Measurements from ENCODE around the gene NFKBIE. TPM values are rescaled to one million over a fixed set of nuclear protein-coding genes. Genes with fewer than 3 reads are reported as not detected.

NFKBIE gene
- total RNA-seq, 3 donors from 2014 or later: 4.0 to 25.9 (median 14.4) TPM

DNA sequence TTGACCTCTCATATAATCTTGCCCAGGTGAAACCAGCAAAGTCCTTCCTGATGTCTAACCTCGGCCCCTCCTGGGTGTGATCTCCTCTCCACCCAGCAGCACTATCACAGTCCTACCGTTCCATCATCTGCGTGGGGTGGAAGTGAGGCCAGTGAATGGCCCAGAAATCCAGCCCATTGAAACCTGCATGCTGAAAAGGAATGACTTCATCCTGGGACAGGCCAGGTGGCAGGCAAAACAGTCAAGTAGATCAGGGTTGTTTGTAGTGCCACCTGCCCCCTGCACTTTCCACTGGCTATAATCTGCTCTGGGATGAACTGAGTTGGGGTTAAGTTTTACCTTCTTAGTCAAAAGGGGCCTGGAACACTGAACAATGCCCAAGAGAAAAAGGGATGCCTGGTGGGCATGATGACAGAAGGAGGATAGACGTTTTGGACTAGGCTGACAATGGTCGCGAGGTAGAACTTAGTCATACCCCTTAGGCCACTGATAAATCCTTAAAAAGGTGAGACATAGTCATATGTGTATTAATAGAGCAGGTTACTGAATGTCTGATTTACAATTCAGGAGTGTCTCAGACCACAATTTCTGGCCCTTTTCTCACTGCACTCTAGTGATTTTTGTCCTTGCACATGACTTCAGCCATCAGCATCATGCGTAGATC lies 26.5 kb downstream of the NFKBIE start:
- Histone ChIP-seq H3K9me3 (no peaks in the 10 kb centered on the region), H3K4me3 (no peak overlapping the region), H3K36me3 (no peaks in the 10 kb centered on the region), H3K4me1 (peaks cover 3 to 22% of the 10 kb centered on the region in 2 donors), H3K27me3 (no peaks in the 10 kb centered on the region), H3K27ac (peak overlapping the region; percentile 99)
- TF ChIP-seq POLR2AphosphoS5 (IDR thresholded peaks at IDR 0.05): no peak
- no peak for TF ChIP-seq POLR2A (IDR thresholded peaks at IDR 0.05)
- TF ChIP-seq, protein P1, sequence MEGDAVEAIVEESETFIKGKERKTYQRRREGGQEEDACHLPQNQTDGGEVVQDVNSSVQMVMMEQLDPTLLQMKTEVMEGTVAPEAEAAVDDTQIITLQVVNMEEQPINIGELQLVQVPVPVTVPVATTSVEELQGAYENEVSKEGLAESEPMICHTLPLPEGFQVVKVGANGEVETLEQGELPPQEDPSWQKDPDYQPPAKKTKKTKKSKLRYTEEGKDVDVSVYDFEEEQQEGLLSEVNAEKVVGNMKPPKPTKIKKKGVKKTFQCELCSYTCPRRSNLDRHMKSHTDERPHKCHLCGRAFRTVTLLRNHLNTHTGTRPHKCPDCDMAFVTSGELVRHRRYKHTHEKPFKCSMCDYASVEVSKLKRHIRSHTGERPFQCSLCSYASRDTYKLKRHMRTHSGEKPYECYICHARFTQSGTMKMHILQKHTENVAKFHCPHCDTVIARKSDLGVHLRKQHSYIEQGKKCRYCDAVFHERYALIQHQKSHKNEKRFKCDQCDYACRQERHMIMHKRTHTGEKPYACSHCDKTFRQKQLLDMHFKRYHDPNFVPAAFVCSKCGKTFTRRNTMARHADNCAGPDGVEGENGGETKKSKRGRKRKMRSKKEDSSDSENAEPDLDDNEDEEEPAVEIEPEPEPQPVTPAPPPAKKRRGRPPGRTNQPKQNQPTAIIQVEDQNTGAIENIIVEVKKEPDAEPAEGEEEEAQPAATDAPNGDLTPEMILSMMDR (IDR thresholded peaks at IDR 0.05): no peak
- DNase-seq (ENCODE audit: low spot score in 2 of 2): no peak
- intact Hi-C loops (cut with DNase I; ENCODE audit: low total_unique reads): loop anchor here (5.0 kb wide), 1 partner anchor 67 kb away; no protein-coding TSS in a partner anchor

DNA sequence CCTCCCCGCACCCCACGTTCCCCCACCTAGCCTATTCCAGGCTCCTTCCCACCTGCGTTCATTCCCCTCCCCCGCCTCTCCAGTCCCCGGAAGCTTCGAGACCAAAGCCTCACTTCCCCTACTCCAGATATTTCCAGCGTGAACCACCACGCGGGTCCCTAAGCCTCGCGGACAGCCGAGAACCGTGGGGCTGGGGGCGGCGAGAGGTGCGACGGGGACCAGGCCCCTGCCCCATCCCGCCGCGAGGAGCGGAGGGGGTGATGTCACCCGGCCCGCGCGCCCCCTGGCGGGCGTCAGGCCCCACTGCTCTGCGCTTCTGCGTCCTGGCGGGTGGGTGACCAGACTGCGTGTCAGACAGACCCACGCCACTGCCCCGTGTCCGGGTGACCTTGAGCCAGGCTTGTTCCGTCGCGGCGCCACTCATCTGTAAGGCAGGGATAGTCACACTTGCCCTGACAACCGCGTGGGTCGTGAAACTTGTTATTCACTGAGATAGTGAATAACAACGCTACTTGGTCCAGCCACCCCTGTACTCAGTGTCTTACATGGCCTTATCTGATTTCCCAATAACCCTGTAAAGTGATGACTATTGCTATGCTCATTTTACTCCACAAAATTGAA lies 27.4 kb downstream of the NFKBIE start:
- intact Hi-C loops (cut with DNase I; ENCODE audit: low total_unique reads): loop anchor here (5.0 kb wide), 1 partner anchor 66 kb away; no protein-coding TSS in a partner anchor
- Histone ChIP-seq H3K27ac (peak overlapping the region; percentile 99), H3K9me3 (no peaks in the 10 kb centered on the region), H3K4me1 (peaks cover 10 to 26% of the 10 kb centered on the region in 2 donors), H3K4me3 (peak overlapping the region; percentile 53 to 78 (median 64)), H3K27me3 (no peaks in the 10 kb centered on the region), H3K36me3 (no peaks in the 10 kb centered on the region)
- DNase-seq (ENCODE audit: low spot score in 2 of 2): peak; percentile 75 to 85
- peak; percentile 10 for TF ChIP-seq POLR2A (IDR thresholded peaks at IDR 0.05)
- TF ChIP-seq POLR2AphosphoS5 (IDR thresholded peaks at IDR 0.05): peak; percentile 55 to 79 (median 60)
- TF ChIP-seq, protein P1 (IDR thresholded peaks at IDR 0.05): peak; percentile 98 to 100 (median 99)

DNA sequence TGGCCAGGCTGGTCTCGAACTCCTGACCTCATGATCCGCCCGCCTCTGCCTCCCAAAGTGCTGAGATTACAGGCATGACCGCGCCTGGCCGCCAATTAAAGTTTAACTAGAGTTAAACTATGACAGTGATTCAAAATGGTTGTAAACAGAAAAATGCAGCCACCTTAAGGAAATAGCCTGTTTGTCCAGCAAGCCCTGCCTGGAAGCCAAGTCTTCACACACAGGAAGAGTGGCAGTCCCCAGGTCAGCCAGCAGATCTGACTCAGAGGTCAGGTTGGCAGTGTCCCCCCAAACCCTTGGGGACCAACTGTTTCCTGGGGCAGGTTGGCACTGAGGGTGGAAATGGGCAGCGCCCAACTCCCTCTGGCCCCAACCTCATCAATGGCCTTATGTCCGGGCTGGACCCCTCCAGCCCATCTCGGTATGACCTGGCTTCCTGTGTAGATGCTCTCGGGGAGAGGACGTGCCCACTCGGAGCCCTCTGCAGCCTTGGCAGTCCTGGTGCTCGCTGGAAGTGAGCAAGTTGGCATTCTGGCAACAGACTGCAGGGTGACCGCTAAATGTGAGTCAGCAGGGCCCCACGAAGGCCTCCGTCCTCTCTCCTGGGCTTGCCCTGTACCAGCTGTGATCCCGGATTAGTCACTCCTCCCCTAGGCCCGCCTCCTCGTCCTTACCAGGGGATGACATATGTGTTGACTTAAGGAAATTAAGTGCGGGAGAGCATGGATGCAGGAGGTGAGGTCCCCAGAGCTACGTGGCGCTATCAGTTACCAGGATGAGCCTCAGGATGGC lies 28.1 kb downstream of the NFKBIE start:
- H3K4me1 ChIP-seq: peaks cover 11 to 26% of the 10 kb centered on the region in 2 donors
- DNase-seq (ENCODE audit: low spot score in 2 of 2): peak; percentile 91 to 98
- peak overlapping the region; percentile 99 for H3K27ac ChIP-seq
- TF ChIP-seq POLR2AphosphoS5 (IDR thresholded peaks at IDR 0.05) (peak; percentile 10 to 84 (median 57)), POLR2A (IDR thresholded peaks at IDR 0.05) (no peak)
- TF ChIP-seq, protein P1 (IDR thresholded peaks at IDR 0.05): peak in 1 of 3 donors; percentile 27
- H3K36me3 ChIP-seq: no peaks in the 10 kb centered on the region
- H3K4me3 ChIP-seq: peak overlapping the region; percentile 53 to 78 (median 64)
- intact Hi-C loops (cut with DNase I; ENCODE audit: low total_unique reads): loop anchor here (5.0 kb wide), 1 partner anchor 65 kb away; no protein-coding TSS in a partner anchor
- no peaks in the 10 kb centered on the region for H3K9me3 ChIP-seq
- no peaks in the 10 kb centered on the region for H3K27me3 ChIP-seq

DNA sequence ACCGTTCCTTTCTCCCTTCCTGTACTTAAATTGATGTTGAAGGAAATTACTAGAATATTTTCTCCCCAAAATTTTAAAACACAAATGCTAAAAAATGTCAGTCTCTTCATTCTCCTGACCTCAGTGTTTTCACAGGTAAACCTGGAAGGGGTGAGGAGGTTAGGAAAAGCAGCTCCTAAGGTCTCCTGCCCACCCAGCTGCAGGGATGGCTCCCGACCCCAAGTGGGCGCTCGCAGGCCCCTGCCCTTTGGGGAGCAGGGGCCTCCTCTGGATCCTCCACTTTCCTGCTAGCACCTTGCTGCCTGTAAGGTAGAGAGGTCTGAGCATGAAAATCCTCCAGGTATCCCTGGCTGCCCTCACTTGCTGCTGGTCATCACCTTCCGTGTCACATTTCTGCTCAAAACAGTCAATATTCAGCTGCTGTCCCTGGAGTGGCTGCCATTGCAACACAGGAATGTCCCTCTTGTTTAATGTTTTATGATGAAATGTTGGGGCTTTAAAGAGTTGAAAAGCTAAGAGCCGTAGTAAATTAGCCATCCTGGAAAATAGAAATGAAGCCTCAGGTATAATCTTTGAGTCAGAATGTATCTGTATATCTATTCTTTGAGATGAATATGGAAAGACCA lies 29.3 kb downstream of the NFKBIE start:
- no peak for DNase-seq (ENCODE audit: low spot score in 2 of 2)
- Histone ChIP-seq H3K4me1 (peaks cover 11 to 26% of the 10 kb centered on the region in 2 donors), H3K4me3 (no peak overlapping the region), H3K9me3 (no peaks in the 10 kb centered on the region), H3K27ac (peak overlapping the region; percentile 93 to 99), H3K36me3 (no peaks in the 10 kb centered on the region), H3K27me3 (no peaks in the 10 kb centered on the region)
- TF ChIP-seq POLR2A (IDR thresholded peaks at IDR 0.05): no peak
- TF ChIP-seq, protein P1 (IDR thresholded peaks at IDR 0.05): no peak
- TF ChIP-seq POLR2AphosphoS5 (IDR thresholded peaks at IDR 0.05): no peak
- intact Hi-C loops (cut with DNase I; ENCODE audit: low total_unique reads): loop anchor here (5.0 kb wide), 1 partner anchor 64 kb away; no protein-coding TSS in a partner anchor
